Kidney (tissue), 14 donors: Measurements from ENCODE around the gene TMEM200A. TPM values are rescaled to one million over a fixed set of nuclear protein-coding genes. Genes with fewer than 3 reads are reported as not detected.

ENCODE experiments used
- DNase-seq, 5 donors: peaks; one replicate each; pipeline ENCODE4 v3.0.0-alpha.2; 2013 to 2020
- FAIRE-seq: peaks from 2 replicates; lab custom pipeline; 2012; peaks lifted over from hg19 to GRCh38; lab: Jason Lieb, UNC
- H3K27ac ChIP-seq, 2 donors: one replicate each; pipeline ENCODE4 v1.7.0; 2013; ENCODE audit warnings: low read depth in 2 of 2, low read length in 2 of 2, inconsistent platforms in 1 of 2
- H3K27me3 ChIP-seq: one replicate; pipeline ENCODE4 v1.7.1; 2013; ENCODE audit warnings: low read length, inconsistent platforms; ENCODE audit not compliant: control insufficient read depth, insufficient read depth
- H3K36me3 ChIP-seq, 3 donors: one replicate each; pipeline versions ENCODE4 v1.7.0 to v1.7.1; 2013; ENCODE audit warnings: low read length in 3 of 3, control low read depth in 1 of 3, inconsistent platforms in 1 of 3; ENCODE audit not compliant: insufficient read depth in 3 of 3, control insufficient read depth in 2 of 3
- H3K4me1 ChIP-seq, 3 donors: one replicate each; pipeline versions ENCODE4 v1.7.0 to v1.7.1; 2013; ENCODE audit warnings: low read length in 3 of 3, inconsistent platforms in 1 of 3, low read depth in 1 of 3; ENCODE audit not compliant: control insufficient read depth in 2 of 3, insufficient read depth in 2 of 3
- H3K4me3 ChIP-seq, 3 donors: one replicate each; pipeline versions ENCODE4 v1.7.0 to v1.8.1; 2013; ENCODE audit warnings: low read length in 3 of 3, control low read depth in 1 of 3, inconsistent platforms in 1 of 3
- H3K9ac ChIP-seq, 3 donors: one replicate each; pipeline versions ENCODE4 v1.7.0 to v1.7.1; 2013; ENCODE audit warnings: low read length in 3 of 3, control low read depth in 1 of 3, inconsistent platforms in 1 of 3
- H3K9me3 ChIP-seq, 3 donors: one replicate each; pipeline versions ENCODE4 v1.7.0 to v1.7.1; 2013; ENCODE audit warnings: low read length in 3 of 3, control low read depth in 1 of 3, inconsistent platforms in 1 of 3; ENCODE audit not compliant: control insufficient read depth in 2 of 3, insufficient read depth in 1 of 3
- CTCF ChIP-seq: IDR thresholded peaks from 3 replicates; pipeline ENCODE4 v1.5.1; 2012; ENCODE audit warnings: mild to moderate bottlenecking, moderate library complexity, borderline replicate concordance; ENCODE audit not compliant: insufficient read depth; ENCODE audit errors: extremely low read depth
- intact Hi-C: fragments of 100-400 bp; cut with DNase I; formaldehyde crosslinking; loops from one replicate; pipeline ENCODE4 v1.11.1; 2022
- polyA plus RNA-seq: library from polyadenylated mRNA; stranded (reverse); fragments of 350-450 nt; fragmentation: Illumina TruSeq; extraction: RNeasy Lipid Tissue Mini Kit (QIAGEN cat#74804); gene quantifications from one replicate; pipeline ENCODE4 v1.2.3, GENCODE V29; 2014; ENCODE audit warnings: low read depth, low replicate concordance; ENCODE audit not compliant: insufficient read depth
- total RNA-seq: library from RNA; stranded (reverse); fragmentation: NEBNext Ultra II Directional; extraction: Animal tissue kit (Norgen Biotek cat#: 25700); gene quantifications from one replicate; pipeline ENCODE4 v1.2.1, GENCODE V29; 2021
- donor health status: control.
- donor health status: control.
- donor health status: control.
- donor health status: control.
- donor health status: control.
- donor health status: DM: yes; HTN: yes; CAD: no.
- donor health status: Normal renal cell carcinoma (clear cell type).

TMEM200A gene
- total and polyA plus RNA-seq, 2 donors from 2014 or later, result 7.7 to 17.9 TPM

DNA sequence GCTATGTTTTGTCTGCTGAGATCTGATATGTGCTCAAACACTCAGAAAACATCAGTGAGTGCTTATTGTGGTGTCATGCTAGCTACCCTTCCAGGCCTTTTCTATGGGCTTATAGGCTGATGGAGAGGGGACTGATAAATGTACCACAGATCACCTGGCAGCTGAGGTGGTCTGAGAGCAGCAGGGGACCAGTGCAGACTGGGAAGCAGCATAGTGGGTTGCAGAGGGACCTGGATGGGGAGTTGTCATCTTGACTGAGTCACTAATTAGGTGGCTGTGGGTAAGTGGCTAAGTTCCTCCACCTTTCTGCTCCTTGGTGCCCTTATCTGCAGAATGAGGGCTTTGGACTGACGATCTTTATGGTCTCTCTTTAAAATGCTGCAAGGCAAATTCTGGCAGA is 2.8 kb downstream of the TMEM200A start:
- H3K9me3 ChIP-seq, result no peaks in the 10 kb centered on the region
- no peak for FAIRE-seq
- H3K9ac ChIP-seq, result no peak overlapping the region
- H3K36me3 ChIP-seq, result no peaks in the 10 kb centered on the region
- no peaks in the 10 kb centered on the region for H3K27me3 ChIP-seq
- H3K4me1 ChIP-seq, result peaks cover 0 to 27% (median 3%) of the 10 kb centered on the region in 3 donors
- intact Hi-C loops, result loop anchor here (10.0 kb wide), 1 partner anchor 326 kb away; no protein-coding TSS in a partner anchor
- H3K4me3 ChIP-seq, result peak overlapping the region in 1 of 3 donors; percentile 77
- no peak overlapping the region for H3K27ac ChIP-seq
- DNase-seq, result no peak
- TF ChIP-seq CTCF, result no peak

DNA sequence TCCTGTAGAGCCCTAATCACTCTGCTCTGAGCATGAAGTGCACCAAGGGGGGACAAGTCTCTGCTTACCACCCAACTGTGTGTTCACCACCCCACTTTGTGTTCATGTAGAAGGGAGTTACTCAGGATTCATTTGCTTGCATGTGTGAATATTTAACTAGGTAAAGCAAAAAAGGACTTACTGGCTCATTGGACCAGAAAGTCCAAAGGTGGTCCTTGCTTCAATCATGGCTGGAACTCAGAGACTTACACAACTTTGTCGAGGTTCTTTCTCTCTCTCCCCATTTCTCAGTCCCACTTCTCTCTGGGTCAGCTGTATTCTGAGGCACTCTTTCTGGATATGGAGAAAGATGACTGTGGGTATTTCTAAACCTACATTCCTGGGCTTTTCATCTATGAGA is 4.0 kb downstream of the TMEM200A start:
- Histone ChIP-seq H3K27me3 (no peaks in the 10 kb centered on the region), H3K36me3 (no peaks in the 10 kb centered on the region), H3K9ac (no peak overlapping the region), H3K4me3 (peak overlapping the region in 1 of 3 donors; percentile 77), H3K27ac (peak overlapping the region; percentile 36 to 47), H3K9me3 (no peaks in the 10 kb centered on the region), H3K4me1 (peaks cover 0 to 35% (median 3%) of the 10 kb centered on the region in 3 donors)
- FAIRE-seq (no peak), DNase-seq (peak in 3 of 5 donors; percentile 14 to 66 (median 50))
- no peak for TF ChIP-seq CTCF
- intact Hi-C loops, result loop anchor here (10.0 kb wide), 1 partner anchor 325 kb away; no protein-coding TSS in a partner anchor

GRCh38 chr6:130371921-130372420 is 6.2 kb downstream of the TMEM200A start:
- no peak for FAIRE-seq
- H3K4me3 ChIP-seq, result no peak overlapping the region
- H3K27me3 ChIP-seq, result no peaks in the 10 kb centered on the region
- no peaks in the 10 kb centered on the region for H3K36me3 ChIP-seq
- peak overlapping the region in 1 of 2 donors; percentile 49 for H3K27ac ChIP-seq
- TF ChIP-seq CTCF, result no peak
- no peak overlapping the region for H3K9ac ChIP-seq
- H3K9me3 ChIP-seq, result no peaks in the 10 kb centered on the region
- H3K4me1 ChIP-seq, result peaks cover 0 to 35% (median 3%) of the 10 kb centered on the region in 3 donors
- no peak for DNase-seq
- intact Hi-C loops, result no loop called here
